HG02884 (cell line): ENCODE measurements around the gene F2.
"Not testable (repeated sequence)": the region's sequence is repeated elsewhere in the genome, so short reads cannot be mapped to it uniquely, and the experiment has no call there.

Experiments used
- ATAC-seq: cut with Tn5 transposase; IDR thresholded peaks from one replicate; pipeline ENCODE4 v1.9.1; 2021; ENCODE audit warnings: mild to moderate bottlenecking, moderate library complexity; ENCODE audit not compliant: unreplicated experiment

The F2 gene

DNA sequence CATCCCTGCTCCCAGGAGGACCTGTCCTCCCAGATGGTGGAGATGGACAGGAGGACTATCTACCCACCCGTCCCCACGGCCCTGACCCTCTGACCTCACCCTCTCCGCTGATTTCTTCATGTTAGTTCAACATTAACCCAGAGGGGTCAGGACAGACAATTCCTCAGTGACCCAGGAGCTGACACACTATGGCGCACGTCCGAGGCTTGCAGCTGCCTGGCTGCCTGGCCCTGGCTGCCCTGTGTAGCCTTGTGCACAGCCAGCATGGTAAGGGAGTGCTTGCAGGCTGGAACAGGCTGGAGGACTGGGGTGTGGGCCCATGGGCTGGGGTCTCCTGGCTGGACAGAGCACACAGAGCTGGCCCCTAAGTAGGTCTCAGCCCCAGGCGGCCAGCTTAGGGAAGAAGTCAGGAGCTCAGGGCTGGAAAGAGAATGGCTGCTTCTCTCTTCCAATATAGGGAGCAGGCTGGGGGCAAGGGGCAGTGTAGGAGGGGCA, at the start of gene F2:
F2 (plus strand) TSS at position 166 of the 495 bp plus-strand sequence; CDS start at position 189, 23 bp downstream.
- no peak for ATAC-seq

DNA sequence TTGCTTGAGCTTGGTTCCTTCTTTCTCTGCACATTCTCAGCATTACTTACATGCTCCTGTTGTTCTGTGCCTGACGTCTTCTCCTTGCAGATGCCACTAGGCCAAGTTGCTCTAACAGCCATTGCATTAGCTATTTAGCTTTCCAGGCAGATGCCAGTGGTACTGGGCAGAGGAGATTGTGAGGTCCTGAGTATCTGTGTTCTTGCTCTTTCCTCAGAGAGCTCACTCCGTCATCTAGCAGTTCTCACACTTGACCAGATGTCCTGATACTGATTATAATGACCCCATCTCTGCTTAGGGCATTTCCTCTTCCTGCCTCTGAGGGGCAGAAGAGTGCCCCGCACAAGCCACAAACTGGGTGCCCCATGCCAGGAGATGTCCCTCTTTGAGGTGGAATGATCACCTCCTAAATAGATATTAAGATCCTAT, 49.3 kb upstream of the F2 start:
- ATAC-seq, result no peak

DNA sequence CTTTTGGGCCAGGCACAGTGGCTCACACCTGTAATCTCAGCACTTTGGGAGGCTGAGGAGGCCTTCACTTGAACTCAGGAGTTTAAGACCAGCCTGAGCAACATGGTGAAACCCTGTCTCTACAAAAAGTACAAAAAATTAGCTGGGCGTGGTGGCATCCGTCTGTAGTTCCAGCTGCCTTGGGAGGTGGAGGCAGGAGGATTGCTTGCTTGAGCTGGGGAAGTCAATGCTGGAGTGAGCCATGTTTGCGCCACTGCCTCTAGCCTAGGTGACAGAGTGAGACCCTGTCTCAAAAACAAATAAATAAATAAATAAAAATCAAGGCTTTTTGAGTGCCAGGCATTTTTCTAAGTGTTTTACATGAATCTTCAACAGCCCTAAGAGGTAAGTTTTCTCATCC, 48.5 kb upstream of the F2 start:
- not testable (repeated sequence) for ATAC-seq

DNA sequence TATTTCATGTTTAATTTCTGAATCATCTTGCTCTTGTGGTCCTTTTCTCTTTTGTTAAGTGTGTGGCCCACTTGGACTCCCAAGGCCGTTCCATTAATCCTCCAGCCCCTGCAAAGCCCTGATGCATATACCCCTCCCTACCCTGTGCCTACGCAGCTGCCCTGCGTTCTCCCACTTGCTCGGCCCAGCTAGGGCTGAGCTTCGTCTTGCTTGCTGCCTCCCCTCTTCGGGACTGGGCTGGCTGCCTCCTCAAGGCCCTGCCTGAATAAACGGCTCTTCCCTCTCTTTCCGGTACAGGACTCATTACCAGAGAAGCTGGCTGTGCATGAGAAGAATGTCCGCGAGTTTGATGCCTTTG, 47.1 kb upstream of the F2 start:
- no peak for ATAC-seq

DNA sequence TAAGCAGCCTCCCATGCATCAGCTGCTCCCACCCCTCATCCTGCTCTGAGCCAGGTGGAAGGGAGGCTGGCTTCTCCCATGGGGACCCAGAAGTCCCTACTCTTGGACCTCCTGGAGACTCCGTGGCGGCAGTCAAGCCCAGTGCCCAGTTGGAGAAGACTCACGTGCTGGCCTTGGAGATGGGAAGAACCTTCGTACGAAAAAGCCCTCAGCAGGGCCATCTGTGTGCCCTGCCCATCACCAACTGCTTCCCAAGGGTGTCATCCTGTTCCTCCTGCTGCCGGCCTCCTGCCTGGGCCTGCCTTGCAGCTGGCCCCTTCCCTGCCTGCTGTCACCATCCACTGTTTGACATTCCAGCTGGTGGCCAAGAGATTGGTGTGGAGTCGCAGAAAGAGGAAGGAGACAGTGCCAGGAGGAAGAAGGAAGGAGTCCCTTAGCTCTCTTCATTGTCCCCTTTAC, 46.6 kb upstream of the F2 start:
- no peak for ATAC-seq

DNA sequence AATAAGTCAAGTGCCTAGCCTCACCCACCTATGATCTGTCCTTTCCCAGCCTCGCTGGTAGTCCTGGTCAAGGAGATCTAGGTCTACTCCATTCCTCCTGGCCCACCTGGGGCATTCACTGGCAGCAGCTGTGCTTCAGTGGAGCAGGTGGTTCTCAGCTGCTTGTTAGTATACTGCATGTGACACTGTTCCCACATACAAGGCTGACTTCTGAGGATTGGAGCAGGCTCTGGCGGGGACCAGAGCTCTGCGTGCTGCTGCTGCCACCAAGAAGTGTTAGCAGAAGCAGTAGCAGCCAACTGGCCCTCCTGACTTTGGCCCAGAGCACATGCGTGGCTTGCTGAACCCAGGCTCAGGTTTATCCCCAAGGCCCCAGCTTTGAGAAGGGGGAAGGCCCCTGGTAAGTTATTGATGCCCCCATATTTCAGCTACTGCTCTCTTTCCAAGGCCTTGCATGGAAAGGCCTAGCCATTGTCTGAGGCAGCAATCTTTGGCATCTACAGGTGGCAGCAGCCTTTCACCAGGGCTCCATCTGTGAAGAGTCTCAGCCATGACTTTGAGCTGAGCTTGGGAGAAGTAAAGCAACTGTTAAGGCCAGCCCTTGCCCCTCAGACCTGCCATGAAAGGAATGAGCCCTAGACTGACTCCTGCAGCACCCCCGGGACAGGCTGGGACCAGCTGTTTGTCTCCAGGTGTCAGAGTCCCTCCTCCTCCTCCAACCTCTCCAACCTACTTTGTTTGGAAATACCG, 45.1 kb upstream of the F2 start:
- ATAC-seq, result no peak

DNA sequence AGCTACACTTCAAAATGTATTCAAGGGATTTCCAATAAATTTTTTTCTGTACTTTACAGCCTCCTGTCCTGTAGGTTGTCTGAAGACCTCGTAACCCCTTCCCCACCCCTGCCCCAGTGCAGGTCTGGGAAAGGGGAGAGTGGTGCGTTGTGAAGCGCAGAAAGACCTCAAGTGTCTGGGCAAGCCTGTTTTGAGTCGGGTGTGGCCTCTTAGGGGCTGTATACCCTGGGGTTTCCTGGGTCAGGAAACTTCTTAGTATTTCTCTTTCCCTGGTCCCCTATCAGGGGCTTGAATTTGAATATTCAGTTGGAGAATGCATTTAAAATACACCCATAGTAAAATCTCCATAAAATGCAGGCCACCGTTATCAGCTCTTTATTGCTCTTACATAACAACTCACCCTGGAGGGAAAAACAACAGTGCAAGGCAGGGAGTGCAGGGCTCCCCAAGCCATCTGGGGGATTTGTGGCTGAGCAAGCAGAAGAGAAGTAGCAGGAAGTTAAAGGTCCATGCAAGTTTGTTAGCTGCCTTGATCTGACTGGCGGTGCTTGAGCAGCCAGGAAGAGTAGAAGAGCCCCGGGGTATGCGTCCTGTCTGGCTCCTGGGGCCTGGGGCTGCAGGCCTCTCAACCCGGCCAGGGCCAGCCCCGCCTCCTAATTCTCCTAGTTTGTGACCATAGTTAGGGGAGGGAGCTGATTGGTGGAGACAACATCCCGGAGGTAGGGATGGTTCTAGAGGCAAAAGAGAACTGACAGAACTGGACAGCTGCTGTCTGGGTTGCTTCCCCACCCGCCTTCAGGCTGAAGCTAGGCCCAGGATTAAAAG, 44.3 kb upstream of the F2 start:
- ATAC-seq, result no peak

DNA sequence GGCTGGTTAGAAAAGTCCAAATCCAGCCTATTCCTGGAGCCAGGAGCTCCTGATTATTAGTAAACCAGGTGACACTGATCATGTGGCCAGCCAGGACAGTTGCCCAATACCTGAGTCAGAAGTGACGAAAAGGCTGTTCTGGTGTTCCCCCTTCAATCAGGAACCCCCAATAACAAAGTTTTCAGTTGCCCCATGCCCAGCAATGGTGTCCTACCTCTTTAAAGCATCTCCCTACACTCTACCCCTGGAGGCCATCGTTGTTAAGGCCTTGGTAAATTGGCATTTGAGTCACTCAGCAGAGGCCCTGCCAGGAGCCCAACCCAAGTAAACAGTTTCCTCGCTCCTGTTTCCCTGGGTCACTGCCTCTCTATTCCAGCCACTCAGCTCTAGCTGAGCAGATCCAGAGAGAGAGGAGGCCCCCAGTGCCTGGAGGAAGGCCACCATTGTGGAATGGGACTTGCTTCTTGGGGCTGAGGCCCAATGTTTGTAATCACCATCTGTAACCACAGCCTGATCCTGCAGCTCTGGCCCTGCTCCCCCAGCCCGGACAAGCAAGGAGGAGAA, 43.6 kb upstream of the F2 start:
- ATAC-seq, result no peak

DNA sequence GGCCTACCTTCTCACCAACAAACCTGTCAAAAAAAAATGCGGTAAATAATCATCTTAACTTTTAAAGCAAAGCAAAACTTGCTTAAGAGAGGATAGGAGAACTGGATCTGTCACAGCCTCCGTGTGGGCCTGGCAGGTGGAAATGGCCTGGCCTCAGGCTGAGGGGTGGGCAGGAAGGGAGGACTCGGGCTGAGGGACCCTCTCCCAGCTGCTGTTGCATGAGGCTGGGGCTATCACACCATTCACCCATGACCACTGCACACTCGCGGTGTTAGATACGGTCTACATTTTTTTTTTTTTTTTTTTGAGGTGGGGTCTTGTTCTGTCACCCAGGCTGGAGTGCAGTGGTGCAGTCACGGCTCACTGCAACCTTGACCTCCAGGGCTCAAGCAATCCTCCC, 43.1 kb upstream of the F2 start:
- no peak for ATAC-seq

DNA sequence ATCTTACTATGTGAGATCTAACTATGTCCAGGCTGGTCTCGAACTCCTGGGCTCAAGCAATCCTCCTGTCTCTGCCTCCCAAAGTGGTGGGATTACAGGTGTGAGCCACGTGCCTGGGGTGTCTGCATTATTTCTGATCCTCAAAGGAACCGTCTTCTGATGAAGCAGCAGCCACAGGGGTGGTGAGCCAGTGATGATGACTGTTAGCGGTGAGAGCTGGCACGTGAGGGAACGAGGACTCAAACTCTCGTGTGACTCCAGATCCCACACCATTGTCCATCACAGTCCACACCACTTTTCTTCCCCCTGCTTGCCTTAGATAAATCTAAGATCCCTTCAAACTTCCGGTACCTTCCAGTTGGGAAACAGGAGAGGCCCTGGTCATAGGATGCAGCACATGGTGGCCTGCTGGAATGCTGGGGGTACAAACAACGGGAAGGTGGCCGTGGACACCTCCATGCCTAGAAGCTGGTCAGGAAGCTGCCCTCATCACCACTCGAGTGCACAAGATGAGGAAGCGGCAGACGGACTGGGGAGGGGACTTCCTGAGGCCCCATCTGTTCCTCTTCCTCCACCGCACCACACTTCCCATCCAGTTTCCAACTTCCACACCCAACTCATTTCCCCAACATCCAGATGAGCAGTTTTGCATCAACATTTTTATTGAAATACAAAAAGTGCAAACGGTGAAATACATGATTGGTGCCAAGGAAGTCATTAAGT, 42.4 kb upstream of the F2 start:
- ATAC-seq, result no peak

DNA sequence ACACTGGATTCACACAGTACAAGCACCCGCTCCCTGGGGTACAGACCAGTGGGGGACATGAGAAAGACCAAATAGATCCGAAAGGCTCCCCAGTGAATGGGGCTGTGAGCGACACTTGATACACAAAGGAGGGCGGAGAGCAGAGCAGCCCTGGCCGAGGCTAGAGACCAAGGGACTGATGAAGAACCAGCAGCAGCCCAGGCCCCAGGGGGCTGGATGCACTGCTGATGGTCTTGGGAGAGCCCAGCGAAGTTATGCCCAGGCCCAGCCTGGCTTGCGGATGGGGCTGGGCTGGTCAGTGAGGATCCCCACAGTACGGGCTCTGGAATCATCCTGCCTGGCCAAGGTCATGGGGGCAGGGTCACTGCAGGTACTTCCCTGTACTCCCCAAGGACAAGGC, 41.8 kb upstream of the F2 start:
- ATAC-seq, result no peak

DNA sequence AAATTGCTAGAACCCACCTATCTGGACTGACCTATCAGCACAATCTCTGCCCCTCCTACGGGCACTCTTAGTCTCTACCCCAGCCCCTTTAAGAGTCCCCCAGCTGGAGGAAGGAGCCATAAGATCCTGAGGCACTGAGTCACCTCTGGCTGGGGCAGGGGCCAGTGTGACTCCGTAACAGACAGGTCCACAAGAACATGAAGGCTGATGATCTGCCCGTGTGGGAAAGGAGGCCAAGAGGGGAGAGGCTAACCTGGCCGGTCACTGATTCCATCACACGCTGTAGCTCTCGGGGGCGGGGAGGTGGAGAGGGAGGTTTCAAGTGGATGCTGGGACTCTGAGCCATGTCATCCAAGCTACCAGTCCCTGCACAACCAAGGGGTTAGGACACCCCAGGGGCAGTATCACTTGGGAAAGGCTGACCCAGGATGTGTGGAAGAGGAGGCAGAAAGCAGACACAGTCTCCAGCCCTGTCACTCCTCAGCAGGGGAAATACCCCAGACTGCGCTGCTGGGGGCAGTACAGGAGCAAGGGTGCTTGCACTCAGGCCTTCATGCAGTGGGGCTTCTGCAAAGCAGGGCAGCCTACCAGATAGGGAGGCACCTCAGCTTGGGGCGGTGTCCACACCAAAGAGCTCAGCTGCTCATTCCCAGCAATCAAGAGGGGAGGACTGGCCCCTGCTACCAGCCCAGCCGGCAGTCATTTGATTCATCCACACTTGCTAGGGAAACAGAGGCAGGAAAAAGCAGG, 40.8 kb upstream of the F2 start:
- ATAC-seq, result no peak

DNA sequence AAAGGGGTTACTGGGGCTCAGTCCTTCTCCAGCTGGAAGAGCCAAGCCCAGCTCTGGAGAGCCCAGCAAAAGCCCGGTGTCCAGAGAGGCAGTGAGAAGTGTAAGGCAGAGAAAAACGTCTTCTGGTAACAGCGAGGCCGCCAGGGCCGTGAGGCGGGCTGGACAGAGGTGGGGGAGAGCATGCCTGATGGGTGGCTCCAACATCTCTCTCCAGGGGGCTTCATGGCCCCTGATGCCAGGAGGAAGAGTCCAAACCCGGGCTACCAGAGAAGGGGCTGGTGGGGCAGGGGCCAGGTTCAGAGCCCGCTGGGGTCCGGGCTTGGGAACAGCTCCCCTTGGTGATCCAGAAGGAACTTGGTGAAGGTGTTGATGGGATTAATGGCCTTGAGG, 40.3 kb upstream of the F2 start:
- ATAC-seq, result no peak

DNA sequence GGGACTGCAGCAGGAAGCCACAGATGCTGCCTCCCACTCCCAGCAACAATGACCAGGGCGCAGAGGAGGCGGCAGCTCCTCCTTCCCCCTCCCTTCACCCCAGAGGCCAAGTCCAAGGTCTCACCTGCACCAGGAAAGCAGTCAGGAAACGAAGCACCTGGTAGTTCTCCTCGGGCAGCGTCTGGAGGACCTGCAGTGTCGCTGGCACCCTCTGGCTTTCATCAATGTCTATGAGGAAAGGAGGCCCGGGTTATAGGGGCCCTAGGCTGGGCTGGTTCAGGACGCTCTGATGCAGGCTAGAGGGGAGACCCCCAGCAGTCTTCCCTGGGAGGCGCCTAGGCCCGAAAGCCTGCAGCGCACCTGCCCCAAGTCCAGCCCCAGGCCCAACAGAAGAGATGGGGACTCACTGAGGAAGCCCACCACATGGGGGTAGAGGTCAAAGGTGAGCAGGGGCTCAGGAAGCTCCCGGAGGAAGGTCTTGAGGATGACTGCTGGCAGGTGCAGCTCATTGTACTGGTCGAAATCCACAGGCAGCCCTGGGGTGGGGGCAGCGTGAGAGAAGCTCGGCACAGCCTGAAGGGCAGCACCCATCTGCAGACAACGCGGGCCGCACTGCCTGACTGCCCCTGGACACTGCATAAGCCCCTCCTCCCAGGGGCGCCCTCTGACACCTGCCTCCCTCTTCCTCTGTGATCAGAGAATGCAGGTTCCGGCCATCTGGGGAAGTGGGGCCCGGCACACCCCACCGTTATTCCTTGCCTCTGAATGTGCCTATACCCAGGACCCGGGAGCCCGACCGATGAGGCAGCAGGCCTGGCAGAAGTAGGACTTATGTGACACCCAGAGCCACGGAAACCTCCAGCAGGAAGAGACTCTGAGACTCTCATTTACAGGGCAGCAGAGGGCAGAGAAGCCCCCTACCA, 39.5 kb upstream of the F2 start:
- no peak for ATAC-seq

DNA sequence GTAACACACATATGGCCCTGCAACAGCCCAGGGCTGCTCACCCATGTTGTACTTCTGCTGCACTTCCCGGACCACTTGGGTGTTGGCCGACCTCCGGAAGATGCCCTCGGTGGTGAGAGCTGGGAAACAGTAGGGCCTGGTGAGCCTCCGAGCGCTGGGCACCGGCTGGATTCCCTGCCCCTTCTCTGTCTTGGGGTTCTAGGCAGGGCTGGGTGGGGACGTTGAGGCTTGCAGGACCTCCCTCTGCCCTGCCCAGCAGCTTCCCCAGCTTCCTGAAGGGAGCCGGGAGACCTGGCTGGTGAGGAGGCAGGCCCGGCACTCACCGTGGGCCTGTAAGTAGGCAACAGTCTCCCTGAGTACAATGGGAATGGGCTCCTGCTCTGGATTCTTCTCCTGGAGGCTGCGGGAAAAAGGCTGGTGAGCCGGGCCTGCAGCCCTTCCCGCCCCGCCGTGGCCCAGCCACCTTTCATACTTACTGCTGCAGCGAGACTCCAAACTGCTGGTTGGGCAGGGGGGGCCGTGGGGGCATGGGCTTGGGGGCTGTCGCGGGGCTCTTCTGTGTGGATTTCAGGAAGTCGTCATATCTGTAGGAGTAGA, 38.8 kb upstream of the F2 start:
- ATAC-seq, result no peak

DNA sequence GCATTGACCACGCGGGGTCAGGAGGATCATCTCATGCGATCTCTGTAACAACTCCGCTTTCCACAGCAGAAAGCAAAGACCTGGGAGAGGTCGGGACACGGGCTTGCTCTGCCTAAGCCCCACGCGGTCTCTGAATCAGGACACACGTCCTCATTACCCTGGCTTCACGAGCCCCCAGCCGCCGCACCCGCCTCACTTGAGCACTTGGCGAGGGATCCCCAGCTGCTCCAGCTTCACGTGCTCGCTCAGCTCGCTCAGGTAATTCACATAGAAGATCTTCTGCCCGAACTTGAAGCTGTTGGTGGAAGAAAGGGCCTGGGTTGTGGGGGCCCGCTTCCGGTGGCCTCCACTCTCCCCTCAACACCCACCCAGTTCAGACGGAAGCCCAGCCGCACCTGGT, 38.2 kb upstream of the F2 start:
- no peak for ATAC-seq

DNA sequence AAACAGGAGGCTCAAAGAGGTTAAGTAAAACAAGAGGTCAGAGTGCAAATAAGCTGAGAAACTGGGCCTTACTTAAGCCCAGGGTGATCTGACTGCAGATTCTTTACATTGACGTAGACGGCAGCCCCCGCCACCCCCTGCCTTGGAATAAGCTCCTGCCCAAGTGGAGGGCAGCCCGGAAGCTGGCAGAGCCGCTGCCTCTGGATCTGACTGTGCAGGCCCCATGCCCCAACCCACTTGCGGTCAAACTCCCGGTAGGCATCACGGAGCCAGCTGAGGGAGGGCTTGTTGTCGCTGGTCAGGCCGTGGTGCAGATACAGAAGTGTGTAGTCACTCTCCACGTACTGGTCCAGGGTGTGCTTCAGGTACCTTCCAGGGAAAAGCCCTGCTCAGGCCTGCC, 37.2 kb upstream of the F2 start:
- ATAC-seq, result no peak

DNA sequence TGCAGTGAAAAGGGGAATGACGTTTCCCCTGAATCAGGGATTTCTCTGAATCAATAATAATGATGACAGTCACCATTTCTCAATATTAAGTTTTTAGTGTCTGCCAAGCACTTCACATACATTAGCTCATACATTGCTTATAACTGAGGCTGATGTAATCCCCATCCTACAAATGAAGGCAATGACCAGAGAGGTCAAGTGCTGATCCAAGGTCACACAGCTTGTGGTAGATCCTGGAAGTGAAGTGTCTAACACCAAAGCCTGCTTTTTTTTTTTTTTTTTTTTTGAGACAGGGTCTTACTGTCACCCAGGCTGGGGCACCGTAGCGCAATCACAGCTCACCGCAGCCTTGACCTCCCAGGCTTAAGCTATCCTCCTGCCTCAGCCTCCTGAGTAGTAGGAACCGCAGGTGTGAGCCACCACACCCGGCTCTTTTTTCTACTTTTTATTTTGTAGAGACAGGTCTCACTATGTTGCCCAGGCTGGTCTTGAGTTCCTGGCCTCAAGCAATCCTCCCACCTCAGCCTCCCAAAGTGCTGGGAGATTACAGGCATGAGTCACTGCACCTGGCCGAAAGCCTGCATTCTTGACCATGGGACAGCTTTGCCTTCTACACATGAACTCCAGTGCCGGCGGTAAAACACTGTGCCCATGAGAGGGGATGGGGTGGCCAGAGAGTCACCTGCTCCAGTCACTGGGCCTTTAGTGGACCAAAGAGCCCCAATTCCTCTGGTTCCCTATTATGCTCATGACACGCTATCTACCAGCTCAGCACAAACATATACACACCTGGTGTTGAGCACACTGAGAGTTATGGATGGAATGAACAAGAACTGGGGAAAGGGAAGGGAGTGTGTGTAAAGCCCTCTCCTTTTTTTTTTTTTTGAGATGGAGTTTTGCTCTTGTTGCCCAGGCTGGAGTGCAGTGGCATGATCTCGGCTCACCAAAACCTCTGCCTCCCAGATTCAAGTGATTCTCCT, 36.0 kb upstream of the F2 start:
- no peak for ATAC-seq
